ENCODE results near the gene YIF1B.
A peak's percentile ranks its signal among the peaks of the same experiment; 100 is the strongest.

YIF1B gene

DNA sequence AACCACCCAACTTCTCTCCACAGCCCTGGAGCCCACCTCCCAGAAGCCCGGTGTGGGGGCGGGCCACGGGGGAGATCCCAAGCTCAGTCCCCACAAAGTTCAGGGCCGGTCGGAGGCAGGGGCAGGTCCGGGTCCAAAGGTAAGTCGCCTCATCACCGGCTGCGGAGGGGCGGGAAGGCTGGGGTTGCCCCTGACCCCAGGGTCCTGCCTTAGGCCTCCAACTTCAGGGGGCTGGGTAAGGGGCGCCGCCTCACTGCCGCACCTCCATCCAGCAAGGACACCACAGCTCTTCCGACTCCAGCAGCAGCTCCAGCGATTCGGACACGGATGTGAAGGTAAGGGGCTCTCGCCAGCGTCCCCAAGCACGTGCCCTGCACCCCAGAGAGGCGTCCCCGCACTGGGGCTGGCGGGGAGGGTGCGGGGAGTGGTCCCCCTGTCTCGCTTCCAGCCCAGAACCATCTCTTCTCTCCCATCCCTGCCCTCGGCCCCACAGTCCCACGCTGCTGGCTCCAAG, 11.3 kb downstream of the YIF1B start:
- WGBS, 2 donors (ENCODE audit: extremely low coverage in 2 of 2, insufficient read length in 2 of 2, insufficient replicate concordance in 1 of 2) = no CpG with 5 or more reads among the region's 27 CpGs
- no peak overlapping the region for H2AFZ ChIP-seq (ENCODE audit: low read length)
- H3K79me1 ChIP-seq (ENCODE audit: low read depth, low read length) = peaks cover 2% of the 10 kb centered on the region
- no peak overlapping the region for H2BK5ac ChIP-seq (ENCODE audit: low read length)
- H3K4ac ChIP-seq (ENCODE audit: low read length) = no peak overlapping the region
- no peak overlapping the region for H4K8ac ChIP-seq (ENCODE audit: low read depth, low read length)
- peak overlapping the region; percentile 52 for H3K4me2 ChIP-seq (ENCODE audit: insufficient read depth, low read length, poor library complexity, severe bottlenecking)
- peak overlapping the region; percentile 98 for H3K14ac ChIP-seq (ENCODE audit: low read length)
- peaks cover 15 to 23% of the 10 kb centered on the region in 2 donors for H3K36me3 ChIP-seq (replicated peaks in 1 of 2; ENCODE audit: control insufficient read depth in 2 of 2, insufficient read depth in 2 of 2, low read length in 2 of 2)
- peaks cover 0 to 11% (median 0%) of the 10 kb centered on the region in 3 experiments for H3K27me3 ChIP-seq (ENCODE audit: control insufficient read depth in 3 of 3, insufficient read depth in 3 of 3, low read depth in 1 of 3, low read length in 3 of 3)
- H3K9ac ChIP-seq (ENCODE audit: low read depth, low read length, poor library complexity) = peak overlapping the region; percentile 63
- H3K4me3 ChIP-seq (ENCODE audit: low read length in 2 of 2) = no peak overlapping the region
- peak overlapping the region; percentile 100 for H2BK15ac ChIP-seq (ENCODE audit: low read length)
- no peak overlapping the region for H3K27ac ChIP-seq (replicated peaks; ENCODE audit: low read length)
- peak overlapping the region; percentile 73 for H2BK12ac ChIP-seq (ENCODE audit: low read length)
- H3K9me3 ChIP-seq (replicated peaks in 1 of 2; ENCODE audit: control insufficient read depth in 2 of 2, insufficient read depth in 1 of 2, low read depth in 1 of 2, low read length in 2 of 2) = no peaks in the 10 kb centered on the region
- peak overlapping the region; percentile 81 for H3K18ac ChIP-seq (ENCODE audit: low read length)
- H3K4me1 ChIP-seq (ENCODE audit: control insufficient read depth in 2 of 2, insufficient read depth in 1 of 2, low read depth in 1 of 2, low read length in 2 of 2) = peaks cover 5 to 15% of the 10 kb centered on the region in 2 donors
- peak overlapping the region; percentile 80 for H3K23ac ChIP-seq (ENCODE audit: low read depth, low read length, poor library complexity)
- no peak overlapping the region for H2BK120ac ChIP-seq (ENCODE audit: low read depth, low read length)
- no peak for DNase-seq (ENCODE audit: low spot score)
- peak overlapping the region; percentile 98 for H2AK5ac ChIP-seq (ENCODE audit: low read depth, low read length)
- no peak overlapping the region for H4K91ac ChIP-seq (ENCODE audit: low read depth, low read length, poor library complexity)

DNA sequence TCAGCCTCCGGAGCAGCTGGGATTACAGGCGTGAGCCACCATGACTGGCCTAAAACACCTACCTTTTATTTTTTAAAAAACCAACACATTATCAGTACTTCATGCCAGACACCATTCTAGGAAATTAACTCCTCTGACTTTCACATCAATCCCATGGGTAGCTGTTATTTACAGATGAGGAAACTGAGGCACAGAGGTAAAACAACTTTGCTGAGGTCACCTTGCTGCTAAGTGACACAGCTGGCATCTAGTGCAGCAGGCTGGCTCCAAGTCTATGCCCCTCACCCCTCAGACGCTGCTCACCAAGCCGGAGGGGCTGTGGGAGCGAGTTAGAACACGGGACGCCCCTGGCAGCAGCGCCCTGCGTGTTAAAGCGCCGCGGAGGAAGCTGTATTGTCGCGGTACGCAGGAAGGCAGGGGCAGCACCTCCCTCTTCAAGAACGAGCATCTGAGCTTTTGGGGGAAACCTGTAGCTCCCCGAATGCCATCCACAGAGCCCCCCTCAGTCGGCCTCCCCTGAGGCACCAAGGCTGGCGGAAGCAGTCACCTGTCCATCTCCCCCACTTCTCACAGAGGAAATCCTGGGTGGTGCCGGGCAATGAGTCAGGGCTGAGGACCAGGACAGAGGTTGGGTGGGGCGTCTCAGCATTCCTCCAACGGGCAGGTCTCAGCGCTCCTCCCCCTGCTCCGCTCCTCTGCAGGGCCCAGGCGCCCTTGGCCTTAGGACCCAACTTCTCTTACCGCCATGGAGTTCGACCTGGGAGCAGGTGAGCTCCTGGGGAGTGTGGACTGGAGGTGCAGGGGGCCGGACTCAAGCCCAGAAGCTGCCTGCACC, 12.0 kb downstream of the YIF1B start, which contains the start of gene C19orf33:
Gene C19orf33 (plus strand): TSS at position 735 of the 835 bp plus-strand sequence. CDS start 11 bp downstream, at position 746.
- Histone ChIP-seq H3K36me3 (replicated peaks in 1 of 2; ENCODE audit: control insufficient read depth in 2 of 2, insufficient read depth in 2 of 2, low read length in 2 of 2) (peaks cover 15 to 19% of the 10 kb centered on the region in 2 donors), H3K4me3 (ENCODE audit: low read length in 2 of 2) (peak within 1 kb of the TSS in 1 of 2 donors; percentile 53), H4K91ac (ENCODE audit: low read depth, low read length, poor library complexity) (no peak within 1 kb of the TSS), H3K23ac (ENCODE audit: low read depth, low read length, poor library complexity) (peak within 1 kb of the TSS; percentile 99), H3K27ac (replicated peaks; ENCODE audit: low read length) (no peak within 1 kb of the TSS), H3K4me1 (ENCODE audit: control insufficient read depth in 2 of 2, insufficient read depth in 1 of 2, low read depth in 1 of 2, low read length in 2 of 2) (peaks cover 5 to 15% of the 10 kb centered on the region in 2 donors), H3K79me1 (ENCODE audit: low read depth, low read length) (peaks cover 2% of the 10 kb centered on the region), H3K27me3 (ENCODE audit: control insufficient read depth in 3 of 3, insufficient read depth in 3 of 3, low read depth in 1 of 3, low read length in 3 of 3) (peaks cover 0 to 11% (median 4%) of the 10 kb centered on the region in 3 experiments), H2AK5ac (ENCODE audit: low read depth, low read length) (peak within 1 kb of the TSS; percentile 98), H3K18ac (ENCODE audit: low read length) (peak within 1 kb of the TSS; percentile 81), H2AFZ (ENCODE audit: low read length) (no peak within 1 kb of the TSS), H2BK12ac (ENCODE audit: low read length) (peak within 1 kb of the TSS; percentile 73), H2BK5ac (ENCODE audit: low read length) (no peak within 1 kb of the TSS), H3K9ac (ENCODE audit: low read depth, low read length, poor library complexity) (peak within 1 kb of the TSS; percentile 63), H3K9me3 (replicated peaks in 1 of 2; ENCODE audit: control insufficient read depth in 2 of 2, insufficient read depth in 1 of 2, low read depth in 1 of 2, low read length in 2 of 2) (no peaks in the 10 kb centered on the region), H3K4me2 (ENCODE audit: insufficient read depth, low read length, poor library complexity, severe bottlenecking) (peak within 1 kb of the TSS; percentile 52), H2BK120ac (ENCODE audit: low read depth, low read length) (no peak within 1 kb of the TSS), H3K4ac (ENCODE audit: low read length) (no peak within 1 kb of the TSS), H3K14ac (ENCODE audit: low read length) (peak within 1 kb of the TSS; percentile 98), H4K8ac (ENCODE audit: low read depth, low read length) (no peak within 1 kb of the TSS), H2BK15ac (ENCODE audit: low read length) (peak within 1 kb of the TSS; percentile 100)
- no CpG with 5 or more reads among the region's 28 CpGs for WGBS, 2 donors (ENCODE audit: extremely low coverage in 2 of 2, insufficient read length in 2 of 2, insufficient replicate concordance in 1 of 2)
- no peak for DNase-seq (ENCODE audit: low spot score)

DNA sequence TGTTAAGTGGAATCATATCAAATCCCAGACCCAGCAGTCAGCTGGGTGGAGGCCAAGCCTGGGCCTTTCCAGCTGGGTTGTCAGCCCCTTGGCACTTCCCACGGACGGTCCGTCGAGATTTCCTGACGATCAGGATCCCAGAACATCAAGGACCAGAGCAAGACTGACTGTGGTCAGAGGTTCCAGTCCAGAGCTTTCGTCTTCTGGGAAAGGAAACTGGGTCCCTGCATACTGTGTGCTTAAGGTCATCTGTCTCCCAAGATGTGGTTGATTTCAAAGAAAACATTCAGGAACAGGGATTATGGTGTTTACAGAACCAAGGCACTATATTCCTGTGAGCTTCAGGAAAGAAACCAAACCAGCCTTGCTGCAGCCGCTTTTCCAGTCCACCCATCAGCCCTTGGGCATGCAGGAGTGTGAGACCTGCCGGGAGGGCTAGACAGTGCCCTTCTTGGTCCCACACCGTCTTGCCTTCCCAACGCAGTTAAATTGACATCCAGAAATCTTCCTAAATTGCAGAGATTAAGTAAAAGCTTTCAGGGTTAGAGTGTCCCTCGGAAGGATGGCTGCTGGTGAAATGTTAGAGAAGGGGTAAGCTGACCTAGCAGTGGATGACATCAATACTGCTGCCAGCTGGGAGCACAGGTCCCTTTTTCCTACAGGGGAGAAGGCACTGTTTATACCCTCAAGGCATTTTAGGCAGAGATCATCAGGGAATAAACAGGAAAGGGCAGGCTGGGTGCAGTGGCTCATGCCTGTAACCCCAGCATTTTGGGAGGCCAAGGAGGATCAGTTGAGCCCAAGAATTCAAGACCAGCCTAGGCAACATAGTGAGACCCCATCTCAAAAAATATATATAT, 16.7 kb downstream of the YIF1B start:
- H3K18ac ChIP-seq (ENCODE audit: low read length) = no peak overlapping the region
- H4K8ac ChIP-seq (ENCODE audit: low read depth, low read length) = no peak overlapping the region
- no peak overlapping the region for H3K4me2 ChIP-seq (ENCODE audit: insufficient read depth, low read length, poor library complexity, severe bottlenecking)
- no peak overlapping the region for H2BK12ac ChIP-seq (ENCODE audit: low read length)
- H2BK15ac ChIP-seq (ENCODE audit: low read length) = no peak overlapping the region
- H2AK5ac ChIP-seq (ENCODE audit: low read depth, low read length) = no peak overlapping the region
- DNase-seq (ENCODE audit: low spot score) = no peak
- H3K23ac ChIP-seq (ENCODE audit: low read depth, low read length, poor library complexity) = no peak overlapping the region
- WGBS, 2 donors (ENCODE audit: extremely low coverage in 2 of 2, insufficient read length in 2 of 2, insufficient replicate concordance in 1 of 2) = no CpG with 5 or more reads among the region's 11 CpGs
- H3K9me3 ChIP-seq (replicated peaks in 1 of 2; ENCODE audit: control insufficient read depth in 2 of 2, insufficient read depth in 1 of 2, low read depth in 1 of 2, low read length in 2 of 2) = no peaks in the 10 kb centered on the region
- H4K91ac ChIP-seq (ENCODE audit: low read depth, low read length, poor library complexity) = no peak overlapping the region
- H2BK5ac ChIP-seq (ENCODE audit: low read length) = no peak overlapping the region
- peaks cover 1 to 7% of the 10 kb centered on the region in 2 donors for H3K4me1 ChIP-seq (ENCODE audit: control insufficient read depth in 2 of 2, insufficient read depth in 1 of 2, low read depth in 1 of 2, low read length in 2 of 2)
- peaks cover 0 to 6% (median 4%) of the 10 kb centered on the region in 3 experiments for H3K27me3 ChIP-seq (ENCODE audit: control insufficient read depth in 3 of 3, insufficient read depth in 3 of 3, low read depth in 1 of 3, low read length in 3 of 3)
- no peaks in the 10 kb centered on the region for H3K36me3 ChIP-seq (replicated peaks in 1 of 2; ENCODE audit: control insufficient read depth in 2 of 2, insufficient read depth in 2 of 2, low read length in 2 of 2)
- H3K14ac ChIP-seq (ENCODE audit: low read length) = no peak overlapping the region
- H3K4ac ChIP-seq (ENCODE audit: low read length) = no peak overlapping the region
- H2AFZ ChIP-seq (ENCODE audit: low read length) = no peak overlapping the region
- no peak overlapping the region for H3K27ac ChIP-seq (replicated peaks; ENCODE audit: low read length)
- no peaks in the 10 kb centered on the region for H3K79me1 ChIP-seq (ENCODE audit: low read depth, low read length)
- H2BK120ac ChIP-seq (ENCODE audit: low read depth, low read length) = no peak overlapping the region
- H3K9ac ChIP-seq (ENCODE audit: low read depth, low read length, poor library complexity) = no peak overlapping the region
- peak overlapping the region in 1 of 2 donors; percentile 1 for H3K4me3 ChIP-seq (ENCODE audit: low read length in 2 of 2)
